SK-N-SH (cell line): ENCODE data around the gene THBD. TPM values are rescaled to one million over a fixed set of nuclear protein-coding genes. Genes with fewer than 3 reads are reported as not detected.

ENCODE experiments used
- CTCF ChIA-PET: fragments of 300-600, 350-600 bp; formaldehyde crosslinking; extraction: SDS; loops from one replicate; lab custom pipeline; 2021; lab: Yijun Ruan, JAX
- POLR2A ChIA-PET: fragments of 350-600 bp; sonication (Branson Sonifier 250); formaldehyde crosslinking; extraction: SDS; loops from one replicate; lab custom pipeline; 2020; ENCODE audit warnings: antibody characterized with exemption, inconsistent platforms; lab: Yijun Ruan, JAX
- DNase-seq: peaks from one replicate; pipeline ENCODE4 v3.0.0; 2012
- H2AFZ ChIP-seq: fragments of 200-600 bp; sonication (generic); 2 replicates; pipeline ENCODE4 v1.8.1; 2016; ENCODE audit warnings: antibody characterized with exemption, mild to moderate bottlenecking, low read depth
- H3F3A ChIP-seq: fragments of 200-600 bp; sonication (generic); replicated peaks from 2 replicates; pipeline ENCODE3; 2016; ENCODE audit warnings: antibody characterized with exemption, mild to moderate bottlenecking; ENCODE audit not compliant: insufficient read depth
- H3K27ac ChIP-seq, 2 experiments: fragments of 200-500 bp in 1 of 2; fragments of 200-600 bp in 1 of 2; sonication (Bioruptor generic) in 1 of 2; sonication (generic), shearing (Covaris generic) in 1 of 2; 2 replicates each; pipeline versions ENCODE4 v1.5.1 to v1.6.1; 2014 to 2016; ENCODE audit warnings: low read depth in 2 of 2, inconsistent platforms in 1 of 2, low read length in 1 of 2, mild to moderate bottlenecking in 1 of 2, mixed read lengths in 1 of 2
- H3K27me3 ChIP-seq: fragments of 200-600 bp; sonication (generic), shearing (Covaris generic); 2 replicates; pipeline ENCODE4 v1.6.1; 2016; ENCODE audit warnings: mixed run types; ENCODE audit not compliant: insufficient read depth
- H3K36me3 ChIP-seq, 2 experiments: fragments of 200-500 bp in 1 of 2; fragments of 200-600 bp in 1 of 2; sonication (Bioruptor generic) in 1 of 2; sonication (generic) in 1 of 2; replicated peaks in 1 of 2; 2 replicates each; pipeline versions ENCODE3 to v1.5.1; 2014 to 2016; ENCODE audit warnings: low read length in 1 of 2, mild to moderate bottlenecking in 1 of 2; ENCODE audit not compliant: insufficient read depth in 2 of 2, control insufficient read depth in 1 of 2
- H3K4me1 ChIP-seq, 2 experiments: fragments of 200-500 bp in 1 of 2; fragments of 200-600 bp in 1 of 2; sonication (Bioruptor generic) in 1 of 2; sonication (generic), shearing (Covaris generic) in 1 of 2; 2 replicates each; pipeline versions ENCODE4 v1.5.1 to v1.6.1; 2014 to 2016; ENCODE audit warnings: low read depth in 1 of 2, low read length in 1 of 2, mixed run types in 1 of 2; ENCODE audit not compliant: insufficient read depth in 2 of 2, control insufficient read depth in 1 of 2
- H3K4me2 ChIP-seq: fragments of 200-600 bp; sonication (generic), shearing (Covaris generic); 2 replicates; pipeline ENCODE4 v1.6.1; 2017; ENCODE audit warnings: mixed run types
- H3K4me3 ChIP-seq, 2 experiments: fragments of 200-500 bp in 1 of 2; fragments of 200-600 bp in 1 of 2; sonication (Bioruptor generic) in 1 of 2; sonication (generic), shearing (Covaris generic) in 1 of 2; 2 replicates each; pipeline versions ENCODE4 v1.5.1 to v1.8.1; 2014 to 2016; ENCODE audit warnings: low read depth in 2 of 2, inconsistent platforms in 1 of 2, low read length in 1 of 2, mild to moderate bottlenecking in 1 of 2, mixed read lengths in 1 of 2, moderate library complexity in 1 of 2
- H3K79me2 ChIP-seq: fragments of 200-600 bp; sonication (generic); 2 replicates; pipeline ENCODE4 v1.8.1; 2017; ENCODE audit warnings: mild to moderate bottlenecking; ENCODE audit not compliant: insufficient read depth
- H3K9ac ChIP-seq: fragments of 200-600 bp; sonication (generic); 2 replicates; pipeline ENCODE4 v1.6.1; 2017; ENCODE audit warnings: mixed run types
- H3K9me2 ChIP-seq: fragments of 200-600 bp; sonication (generic); 2 replicates; pipeline ENCODE4 v1.6.1; 2017; ENCODE audit warnings: mixed run types
- H3K9me3 ChIP-seq: fragments of 200-600 bp; sonication (generic); 2 replicates; pipeline ENCODE4 v1.6.1; 2017; ENCODE audit warnings: mixed run types, mild to moderate bottlenecking, moderate library complexity
- H4K20me1 ChIP-seq: fragments of 200-600 bp; sonication (generic); 2 replicates; pipeline ENCODE4 v1.6.1; 2017; ENCODE audit warnings: mild to moderate bottlenecking, mixed run types; ENCODE audit not compliant: insufficient read depth
- CHD2 ChIP-seq: fragments of 150-350 bp; IDR thresholded peaks from 2 replicates; pipeline ENCODE4 v1.6.1; 2018; ENCODE audit warnings: low read length; ENCODE audit not compliant: partially characterized antibody
- EP300 ChIP-seq, 2 experiments: IDR thresholded peaks; 2 replicates each; pipeline versions ENCODE4 v1.4.0 to v1.6.1; 2012; ENCODE audit warnings: borderline replicate concordance in 1 of 2, low read depth in 1 of 2, low read length in 1 of 2
- FOSL2 ChIP-seq: IDR thresholded peaks from 2 replicates; pipeline ENCODE4 v1.4.0; 2012; ENCODE audit warnings: low read depth, mild to moderate bottlenecking, moderate library complexity, borderline replicate concordance
- MXI1 ChIP-seq: IDR thresholded peaks from 2 replicates; pipeline ENCODE4 v1.6.1; 2012; ENCODE audit warnings: mild to moderate bottlenecking, low read depth, low read length, improper control_type of control experiment
- RCOR1 ChIP-seq: fragments of 150-350 bp; IDR thresholded peaks from 2 replicates; pipeline ENCODE4 v1.6.1; 2017; ENCODE audit warnings: antibody characterized with exemption, low read length
- SMC3 ChIP-seq: IDR thresholded peaks from 2 replicates; pipeline ENCODE4 v1.6.1; 2012; ENCODE audit warnings: low read depth, low read length, improper control_type of control experiment
- TAF1 ChIP-seq: IDR thresholded peaks from 2 replicates; pipeline ENCODE4 v1.6.1; 2012; ENCODE audit warnings: low read depth, mild to moderate bottlenecking, low read length, moderate library complexity, borderline replicate concordance
- WGBS: methylation state at CpG from one replicate; pipeline ENCODE4 v1.1.6; 2017; ENCODE audit warnings: low lambda C conversion rate; 5-methylcytosine and 5-hydroxymethylcytosine counted together
- polyA plus RNA-seq, 3 experiments: library from polyadenylated mRNA; depleted of rRNA; stranded (reverse); fragments of >200 nt; gene quantifications; 2 replicates each; pipeline ENCODE4 v1.2.3, GENCODE V29; 2012
- TF ChIP-seq, protein P1 (sequence below): IDR thresholded peaks from 2 replicates; pipeline ENCODE4; 2012
- TF ChIP-seq, protein P2 (sequence below): fragments of 150-350 bp; IDR thresholded peaks from 2 replicates; pipeline ENCODE4 v1.6.1; 2017; ENCODE audit warnings: antibody characterized with exemption, low read length, low read depth, borderline replicate concordance
- TF ChIP-seq, protein P3 (sequence below): fragments of 200-600 bp; sonication (generic); IDR thresholded peaks from 2 replicates; pipeline ENCODE4 v1.6.1; 2017; ENCODE audit warnings: antibody characterized with exemption, mild to moderate bottlenecking, moderate library complexity
- TF ChIP-seq, protein P4 (sequence below): IDR thresholded peaks from 2 replicates; pipeline ENCODE4 v1.4.0; 2012; ENCODE audit warnings: low read depth, borderline replicate concordance
- TF ChIP-seq, protein P5 (sequence below): fragments of 150-350 bp; IDR thresholded peaks from 2 replicates; pipeline ENCODE4 v1.6.1; 2016; ENCODE audit warnings: mild to moderate bottlenecking, low read depth, low read length

THBD gene
- polyA plus RNA-seq, 1 of the 3 experiments (the other 2 are of a cell fraction) = 0.33 TPM

DNA sequence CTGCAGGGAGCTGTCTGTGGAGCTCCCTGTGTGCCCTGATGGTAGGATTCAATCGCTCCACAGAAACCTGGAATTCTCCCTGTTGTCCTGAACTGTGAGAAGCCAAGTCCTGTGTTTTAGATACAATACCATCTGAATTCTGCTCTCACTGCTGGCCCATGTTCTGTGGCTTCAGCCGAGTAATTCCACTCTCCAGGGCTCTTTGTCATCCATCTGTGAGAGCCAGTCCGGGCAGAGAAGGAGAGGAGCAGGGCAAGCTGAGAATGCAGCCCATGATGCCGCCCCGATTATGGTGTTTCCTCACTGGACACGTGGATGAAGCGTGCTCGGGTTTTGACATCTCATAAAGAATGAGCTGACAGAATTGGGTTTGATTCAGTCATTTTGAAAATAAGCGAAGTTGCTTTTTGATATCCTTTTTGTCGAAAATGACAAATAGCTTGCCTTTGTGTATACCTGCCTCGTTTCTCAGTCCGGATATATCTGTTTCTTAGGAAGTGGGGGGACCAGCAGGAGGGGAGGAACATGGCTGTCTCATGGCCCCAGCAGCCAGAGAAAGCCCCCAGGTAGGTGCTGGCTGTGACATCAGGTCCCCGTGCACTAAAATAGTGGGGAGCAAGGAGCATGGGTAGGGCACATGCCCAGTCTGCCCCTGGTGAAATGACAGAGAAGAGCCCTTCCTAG is 44.9 kb upstream of the THBD start:
- WGBS = 17% methylated on average over 13 of the region's 13 CpGs
- no peaks in the 10 kb centered on the region for H3K9me3 ChIP-seq
- no peaks in the 10 kb centered on the region for H3F3A ChIP-seq

More for the DNA sequence above, 44.9 kb upstream of the THBD start:
- DNase-seq = no peak
- Histone ChIP-seq H3K36me3 (no peaks in the 10 kb centered on the region), H4K20me1 (no peaks in the 10 kb centered on the region), H3K79me2 (no peaks in the 10 kb centered on the region), H3K27ac (no peak overlapping the region), H3K9me2 (no peaks in the 10 kb centered on the region), H3K4me3 (no peak overlapping the region), H3K4me1 (no peaks in the 10 kb centered on the region), H3K27me3 (peaks cover 70% of the 10 kb centered on the region), H2AFZ (no peak overlapping the region), H3K9ac (no peak overlapping the region), H3K4me2 (no peak overlapping the region)
- TF ChIP-seq SMC3 = no peak
- no peak for TF ChIP-seq TAF1
- TF ChIP-seq, protein P1, sequence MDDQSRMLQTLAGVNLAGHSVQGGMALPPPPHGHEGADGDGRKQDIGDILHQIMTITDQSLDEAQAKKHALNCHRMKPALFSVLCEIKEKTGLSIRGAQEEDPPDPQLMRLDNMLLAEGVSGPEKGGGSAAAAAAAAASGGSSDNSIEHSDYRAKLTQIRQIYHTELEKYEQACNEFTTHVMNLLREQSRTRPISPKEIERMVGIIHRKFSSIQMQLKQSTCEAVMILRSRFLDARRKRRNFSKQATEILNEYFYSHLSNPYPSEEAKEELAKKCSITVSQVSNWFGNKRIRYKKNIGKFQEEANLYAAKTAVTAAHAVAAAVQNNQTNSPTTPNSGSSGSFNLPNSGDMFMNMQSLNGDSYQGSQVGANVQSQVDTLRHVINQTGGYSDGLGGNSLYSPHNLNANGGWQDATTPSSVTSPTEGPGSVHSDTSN = no peak
- no peak for TF ChIP-seq MXI1
- TF ChIP-seq, protein P2, sequence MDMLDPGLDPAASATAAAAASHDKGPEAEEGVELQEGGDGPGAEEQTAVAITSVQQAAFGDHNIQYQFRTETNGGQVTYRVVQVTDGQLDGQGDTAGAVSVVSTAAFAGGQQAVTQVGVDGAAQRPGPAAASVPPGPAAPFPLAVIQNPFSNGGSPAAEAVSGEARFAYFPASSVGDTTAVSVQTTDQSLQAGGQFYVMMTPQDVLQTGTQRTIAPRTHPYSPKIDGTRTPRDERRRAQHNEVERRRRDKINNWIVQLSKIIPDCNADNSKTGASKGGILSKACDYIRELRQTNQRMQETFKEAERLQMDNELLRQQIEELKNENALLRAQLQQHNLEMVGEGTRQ = no peak
- no peak for TF ChIP-seq RCOR1
- no peak for TF ChIP-seq FOSL2
- no peak for TF ChIP-seq EP300 (IDR thresholded peaks at IDR 0.05; ENCODE audit: borderline replicate concordance in 1 of 2, low read depth in 1 of 2, low read length in 1 of 2)
- no peak for TF ChIP-seq CHD2
- TF ChIP-seq, protein P3, sequence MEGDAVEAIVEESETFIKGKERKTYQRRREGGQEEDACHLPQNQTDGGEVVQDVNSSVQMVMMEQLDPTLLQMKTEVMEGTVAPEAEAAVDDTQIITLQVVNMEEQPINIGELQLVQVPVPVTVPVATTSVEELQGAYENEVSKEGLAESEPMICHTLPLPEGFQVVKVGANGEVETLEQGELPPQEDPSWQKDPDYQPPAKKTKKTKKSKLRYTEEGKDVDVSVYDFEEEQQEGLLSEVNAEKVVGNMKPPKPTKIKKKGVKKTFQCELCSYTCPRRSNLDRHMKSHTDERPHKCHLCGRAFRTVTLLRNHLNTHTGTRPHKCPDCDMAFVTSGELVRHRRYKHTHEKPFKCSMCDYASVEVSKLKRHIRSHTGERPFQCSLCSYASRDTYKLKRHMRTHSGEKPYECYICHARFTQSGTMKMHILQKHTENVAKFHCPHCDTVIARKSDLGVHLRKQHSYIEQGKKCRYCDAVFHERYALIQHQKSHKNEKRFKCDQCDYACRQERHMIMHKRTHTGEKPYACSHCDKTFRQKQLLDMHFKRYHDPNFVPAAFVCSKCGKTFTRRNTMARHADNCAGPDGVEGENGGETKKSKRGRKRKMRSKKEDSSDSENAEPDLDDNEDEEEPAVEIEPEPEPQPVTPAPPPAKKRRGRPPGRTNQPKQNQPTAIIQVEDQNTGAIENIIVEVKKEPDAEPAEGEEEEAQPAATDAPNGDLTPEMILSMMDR = no peak
- TF ChIP-seq, protein P4, sequence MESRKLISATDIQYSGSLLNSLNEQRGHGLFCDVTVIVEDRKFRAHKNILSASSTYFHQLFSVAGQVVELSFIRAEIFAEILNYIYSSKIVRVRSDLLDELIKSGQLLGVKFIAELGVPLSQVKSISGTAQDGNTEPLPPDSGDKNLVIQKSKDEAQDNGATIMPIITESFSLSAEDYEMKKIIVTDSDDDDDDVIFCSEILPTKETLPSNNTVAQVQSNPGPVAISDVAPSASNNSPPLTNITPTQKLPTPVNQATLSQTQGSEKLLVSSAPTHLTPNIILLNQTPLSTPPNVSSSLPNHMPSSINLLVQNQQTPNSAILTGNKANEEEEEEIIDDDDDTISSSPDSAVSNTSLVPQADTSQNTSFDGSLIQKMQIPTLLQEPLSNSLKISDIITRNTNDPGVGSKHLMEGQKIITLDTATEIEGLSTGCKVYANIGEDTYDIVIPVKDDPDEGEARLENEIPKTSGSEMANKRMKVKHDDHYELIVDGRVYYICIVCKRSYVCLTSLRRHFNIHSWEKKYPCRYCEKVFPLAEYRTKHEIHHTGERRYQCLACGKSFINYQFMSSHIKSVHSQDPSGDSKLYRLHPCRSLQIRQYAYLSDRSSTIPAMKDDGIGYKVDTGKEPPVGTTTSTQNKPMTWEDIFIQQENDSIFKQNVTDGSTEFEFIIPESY = no peak
- TF ChIP-seq, protein P5, sequence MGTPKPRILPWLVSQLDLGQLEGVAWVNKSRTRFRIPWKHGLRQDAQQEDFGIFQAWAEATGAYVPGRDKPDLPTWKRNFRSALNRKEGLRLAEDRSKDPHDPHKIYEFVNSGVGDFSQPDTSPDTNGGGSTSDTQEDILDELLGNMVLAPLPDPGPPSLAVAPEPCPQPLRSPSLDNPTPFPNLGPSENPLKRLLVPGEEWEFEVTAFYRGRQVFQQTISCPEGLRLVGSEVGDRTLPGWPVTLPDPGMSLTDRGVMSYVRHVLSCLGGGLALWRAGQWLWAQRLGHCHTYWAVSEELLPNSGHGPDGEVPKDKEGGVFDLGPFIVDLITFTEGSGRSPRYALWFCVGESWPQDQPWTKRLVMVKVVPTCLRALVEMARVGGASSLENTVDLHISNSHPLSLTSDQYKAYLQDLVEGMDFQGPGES = no peak
- POLR2A ChIA-PET = no interaction called here
- CTCF ChIA-PET = interaction anchor here (0.7 kb wide), 1 partner anchor 247 kb away, joined by 3 read pairs; no protein-coding TSS in a partner anchor
